WTC11 (cell line): ENCODE measurements around the gene DDX21. TPM values are rescaled to one million over a fixed set of nuclear protein-coding genes. Genes with fewer than 3 reads are reported as not detected.
"Not testable (repeated sequence)": the region's sequence is repeated elsewhere in the genome, so short reads cannot be mapped to it uniquely, and the experiment has no call there.

ENCODE experiments used
- ATAC-seq: fragments of 200-7000 bp; cut with Tn5 transposase; 2 replicates; pipeline ENCODE4 v1.10.0; 2021; ENCODE audit warnings: mild to moderate bottlenecking, moderate library complexity
- CTCF ChIA-PET: fragments of 300-600 bp; sonication (Branson Sonifier 250); formaldehyde crosslinking; loops from one replicate; lab custom pipeline; 2021; ENCODE audit warnings: antibody characterized with exemption; lab: Charles Lee
- POLR2A ChIA-PET: fragments of 350-600 bp; sonication (Branson Sonifier 250); formaldehyde crosslinking; loops from one replicate; lab custom pipeline; 2021; ENCODE audit warnings: antibody characterized with exemption; lab: Charles Lee
- DNase-seq: peaks from one replicate; pipeline ENCODE4 v3.0.0; 2021; ENCODE audit warnings: low spot score
- H3K27ac Mint-ChIP-seq: 2 replicates; pipeline ENCODE4 v1.8.0; 2021; ENCODE audit warnings: mixed read lengths
- H3K27me3 Mint-ChIP-seq: 2 replicates; pipeline ENCODE4 v1.8.0; 2021; ENCODE audit warnings: low read depth, mild to moderate bottlenecking, moderate library complexity, mixed read lengths
- H3K36me3 Mint-ChIP-seq: 2 replicates; pipeline ENCODE4 v1.8.0; 2021; ENCODE audit warnings: mixed read lengths
- H3K4me1 Mint-ChIP-seq: 2 replicates; pipeline ENCODE4 v1.8.0; 2022; ENCODE audit warnings: mixed read lengths
- H3K4me3 Mint-ChIP-seq: 2 replicates; pipeline ENCODE4 v1.8.0; 2021; ENCODE audit warnings: mild to moderate bottlenecking, moderate library complexity, mixed read lengths
- H3K9me3 Mint-ChIP-seq: 2 replicates; pipeline ENCODE4 v1.8.0; 2021; ENCODE audit warnings: mixed read lengths
- ATF6 ChIP-seq: sonication (generic); formaldehyde crosslinking; IDR thresholded peaks from 2 replicates; pipeline ENCODE4 v1.8.1; 2023; ENCODE audit warnings: mild to moderate bottlenecking, missing genetic modification reagents
- ETV6 ChIP-seq: sonication (generic); formaldehyde crosslinking; IDR thresholded peaks from 2 replicates; pipeline ENCODE4 v1.8.1; 2022; ENCODE audit warnings: mild to moderate bottlenecking, missing genetic modification reagents
- FOXJ3 ChIP-seq: sonication (generic); formaldehyde crosslinking; IDR thresholded peaks from 2 replicates; pipeline ENCODE4 v1.9.0; 2021; ENCODE audit warnings: missing genetic modification reagents, mild to moderate bottlenecking, borderline replicate concordance
- FOXP4 ChIP-seq: sonication (generic); formaldehyde crosslinking; IDR thresholded peaks from 2 replicates; pipeline ENCODE4 v1.8.0; 2022; ENCODE audit warnings: mild to moderate bottlenecking, missing genetic modification reagents
- GRHL2 ChIP-seq: fragments of 250-450 bp; sonication (Bioruptor Pico); IDR thresholded peaks from 2 replicates; pipeline ENCODE4 v1.8.0; 2022; ENCODE audit warnings: mild to moderate bottlenecking, moderate library complexity; ENCODE audit not compliant: insufficient replicate concordance, severe bottlenecking
- GTF2I ChIP-seq: fragments of 250-450 bp; sonication (Bioruptor Pico); conservative IDR thresholded peaks from 2 replicates; pipeline ENCODE4 v1.4.0; 2021; ENCODE audit warnings: mild to moderate bottlenecking
- IRF2 ChIP-seq: sonication (generic); formaldehyde crosslinking; IDR thresholded peaks from 2 replicates; pipeline ENCODE4 v1.8.0; 2022; ENCODE audit warnings: low read depth, missing genetic modification reagents, borderline replicate concordance
- JUN ChIP-seq: sonication (generic); formaldehyde crosslinking; IDR thresholded peaks from 2 replicates; pipeline ENCODE4 v1.8.0; 2023; ENCODE audit warnings: mild to moderate bottlenecking, missing genetic modification reagents
- NFATC4 ChIP-seq: fragments of 250-450 bp; sonication (Bioruptor Pico); IDR thresholded peaks from 2 replicates; pipeline ENCODE4 v1.9.0; 2021; ENCODE audit warnings: mild to moderate bottlenecking
- NR3C1 ChIP-seq: sonication (generic); formaldehyde crosslinking; conservative IDR thresholded peaks from 2 replicates; pipeline ENCODE4 v1.8.1; 2023; ENCODE audit warnings: low read depth, mild to moderate bottlenecking, missing genetic modification reagents
- RELA ChIP-seq: sonication (generic); formaldehyde crosslinking; IDR thresholded peaks from 2 replicates; pipeline ENCODE4 v1.8.1; 2022; ENCODE audit warnings: missing genetic modification reagents, mild to moderate bottlenecking, borderline replicate concordance
- SMAD4 ChIP-seq: sonication (generic); formaldehyde crosslinking; IDR thresholded peaks from 2 replicates; pipeline ENCODE4 v1.8.0; 2022; ENCODE audit warnings: mild to moderate bottlenecking, missing genetic modification reagents
- ZNF263 ChIP-seq: sonication (generic); formaldehyde crosslinking; IDR thresholded peaks from 2 replicates; pipeline ENCODE4 v1.8.1; 2022; ENCODE audit warnings: low read depth, mild to moderate bottlenecking, moderate library complexity, missing genetic modification reagents
- ZNF416 ChIP-seq: fragments of 250-450 bp; sonication (Bioruptor Pico); IDR thresholded peaks from 2 replicates; pipeline ENCODE4 v1.9.0; 2021; ENCODE audit warnings: mild to moderate bottlenecking, inconsistent platforms
- total RNA-seq: library from RNA; stranded (reverse); gene quantifications from 3 replicates; pipeline ENCODE4 v1.2.3, GENCODE V29; 2021
- TF ChIP-seq, protein P1 (sequence below): sonication (generic); formaldehyde crosslinking; IDR thresholded peaks from 2 replicates; pipeline ENCODE4 v1.8.1; 2022; ENCODE audit warnings: mild to moderate bottlenecking, moderate library complexity, missing genetic modification reagents
- TF ChIP-seq, protein P2 (sequence below): sonication (generic); formaldehyde crosslinking; IDR thresholded peaks from 2 replicates; pipeline ENCODE4 v1.8.1; 2023; ENCODE audit warnings: mild to moderate bottlenecking, missing genetic modification reagents
- TF ChIP-seq, protein P3 (sequence below): sonication (generic); formaldehyde crosslinking; IDR thresholded peaks from 2 replicates; pipeline ENCODE4 v1.8.0; 2022; ENCODE audit warnings: mild to moderate bottlenecking, missing genetic modification reagents

Gene DDX21
- total RNA-seq, 1 experiment from 2014 or later = 194 TPM

- DNase-seq, H3K27me3 Mint-ChIP-seq, ATAC-seq, POLR2A ChIA-PET, CTCF ChIA-PET, H3K9me3 Mint-ChIP-seq, H3K4me3 Mint-ChIP-seq, H3K4me1 Mint-ChIP-seq, H3K27ac Mint-ChIP-seq: not testable (repeated sequence)
- H3K36me3 Mint-ChIP-seq = peaks cover 47% of the 10 kb centered on the region
Measured at GRCh38 chr10:68932860-68933259, 23.1 kb upstream of the DDX21 start.

DNA sequence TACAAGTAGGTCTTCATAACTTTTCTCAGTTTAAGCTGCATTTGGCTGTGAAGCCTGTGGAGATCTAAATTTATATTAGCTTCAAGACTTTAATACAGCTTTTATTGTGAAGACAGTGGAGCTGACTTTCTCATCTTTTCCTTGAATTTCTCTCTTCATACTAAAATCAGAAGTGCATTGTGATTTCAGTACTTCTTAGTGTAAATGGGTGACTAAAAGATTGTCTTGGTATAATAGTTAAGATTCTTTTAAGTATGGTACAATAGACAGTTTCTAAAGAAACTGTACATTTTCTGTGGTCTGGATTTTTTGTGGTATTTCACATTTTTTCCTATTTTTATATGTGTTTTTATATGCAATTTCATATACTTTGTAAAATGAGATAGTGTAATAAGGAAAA, 21.0 kb upstream of the DDX21 start:
- Mint-ChIP-seq H3K27me3 (no peaks in the 10 kb centered on the region), H3K9me3 (no peaks in the 10 kb centered on the region), H3K4me1 (no peaks in the 10 kb centered on the region), H3K4me3 (no peak overlapping the region), H3K27ac (no peak overlapping the region), H3K36me3 (peaks cover 54% of the 10 kb centered on the region)
- ChIA-PET CTCF (no interaction called here), POLR2A (no interaction called here)
- ATAC-seq = no peak
- no peak for DNase-seq
- no peak for TF ChIP-seq GTF2I (CRISPR knock-in tag)
- no peak for TF ChIP-seq ATF6 (CRISPR knock-in tag)
- no peak for TF ChIP-seq ZNF416 (CRISPR knock-in tag)
- TF ChIP-seq NR3C1 = no peak
- TF ChIP-seq, protein P1, sequence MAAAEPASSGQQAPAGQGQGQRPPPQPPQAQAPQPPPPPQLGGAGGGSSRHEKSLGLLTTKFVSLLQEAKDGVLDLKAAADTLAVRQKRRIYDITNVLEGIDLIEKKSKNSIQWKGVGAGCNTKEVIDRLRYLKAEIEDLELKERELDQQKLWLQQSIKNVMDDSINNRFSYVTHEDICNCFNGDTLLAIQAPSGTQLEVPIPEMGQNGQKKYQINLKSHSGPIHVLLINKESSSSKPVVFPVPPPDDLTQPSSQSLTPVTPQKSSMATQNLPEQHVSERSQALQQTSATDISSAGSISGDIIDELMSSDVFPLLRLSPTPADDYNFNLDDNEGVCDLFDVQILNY (CRISPR knock-in tag) = no peak
- no peak for TF ChIP-seq SMAD4
- TF ChIP-seq RELA = no peak
- no peak for TF ChIP-seq FOXP4
- no peak for TF ChIP-seq JUN (CRISPR knock-in tag)
- no peak for TF ChIP-seq NFATC4 (CRISPR knock-in tag)
- TF ChIP-seq, protein P2, sequence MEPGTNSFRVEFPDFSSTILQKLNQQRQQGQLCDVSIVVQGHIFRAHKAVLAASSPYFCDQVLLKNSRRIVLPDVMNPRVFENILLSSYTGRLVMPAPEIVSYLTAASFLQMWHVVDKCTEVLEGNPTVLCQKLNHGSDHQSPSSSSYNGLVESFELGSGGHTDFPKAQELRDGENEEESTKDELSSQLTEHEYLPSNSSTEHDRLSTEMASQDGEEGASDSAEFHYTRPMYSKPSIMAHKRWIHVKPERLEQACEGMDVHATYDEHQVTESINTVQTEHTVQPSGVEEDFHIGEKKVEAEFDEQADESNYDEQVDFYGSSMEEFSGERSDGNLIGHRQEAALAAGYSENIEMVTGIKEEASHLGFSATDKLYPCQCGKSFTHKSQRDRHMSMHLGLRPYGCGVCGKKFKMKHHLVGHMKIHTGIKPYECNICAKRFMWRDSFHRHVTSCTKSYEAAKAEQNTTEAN (CRISPR knock-in tag) = no peak
- TF ChIP-seq, all 79 proteins: peak for 0

DNA sequence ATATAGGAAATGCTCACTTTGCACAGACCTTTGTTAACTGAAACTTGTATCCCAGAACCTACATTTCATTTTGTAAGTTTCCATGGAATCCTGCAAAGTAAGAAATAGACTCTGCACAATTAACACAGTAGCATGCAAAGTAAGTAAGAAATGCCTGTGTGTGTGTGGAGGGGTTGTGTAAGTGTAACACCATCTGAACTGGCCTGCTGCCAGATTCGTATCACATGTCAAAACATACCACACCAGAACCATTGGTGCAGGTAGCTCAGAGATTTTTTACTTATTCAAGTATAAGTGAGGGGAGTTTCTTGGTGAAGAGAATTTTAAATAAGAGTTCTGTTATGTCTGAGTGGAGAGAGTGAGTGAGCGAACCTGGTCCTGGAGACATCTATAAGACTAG, 17.9 kb upstream of the DDX21 start:
- Mint-ChIP-seq H3K4me3 (no peak overlapping the region), H3K36me3 (peaks cover 36% of the 10 kb centered on the region), H3K9me3 (no peaks in the 10 kb centered on the region), H3K27ac (no peak overlapping the region), H3K27me3 (no peaks in the 10 kb centered on the region), H3K4me1 (no peaks in the 10 kb centered on the region)
- TF ChIP-seq ETV6 (CRISPR knock-in tag) = no peak
- TF ChIP-seq ZNF263 (CRISPR knock-in tag) = no peak
- TF ChIP-seq, protein P3, sequence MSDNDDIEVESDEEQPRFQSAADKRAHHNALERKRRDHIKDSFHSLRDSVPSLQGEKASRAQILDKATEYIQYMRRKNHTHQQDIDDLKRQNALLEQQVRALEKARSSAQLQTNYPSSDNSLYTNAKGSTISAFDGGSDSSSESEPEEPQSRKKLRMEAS (CRISPR knock-in tag) = no peak
- no peak for TF ChIP-seq GRHL2 (CRISPR knock-in tag)
- TF ChIP-seq IRF2 = no peak
- TF ChIP-seq FOXJ3 (CRISPR knock-in tag) = no peak
- CTCF ChIA-PET = no interaction called here
- DNase-seq (no peak), ATAC-seq (no peak)
- POLR2A ChIA-PET = no interaction called here
